Esophagus squamous epithelium (tissue), 4 donors: ENCODE data around the gene SNX20.

ENCODE experiments used
- CTCF ChIP-seq, 6 experiments: fragments of 450-650 bp in 4 of 6; fragments of 200-600 bp in 2 of 6; sonication (generic) in 2 of 6; IDR thresholded peaks; one replicate each; pipeline ENCODE4 v1.5.1; 2016 to 2019; ENCODE audit warnings: antibody characterized with exemption in 6 of 6, mild to moderate bottlenecking in 4 of 6, moderate library complexity in 4 of 6
- POLR2A ChIP-seq, 4 donors: fragments of 450-650 bp; IDR thresholded peaks; one replicate each; pipeline ENCODE4 v1.6.1; 2017; ENCODE audit warnings: antibody characterized with exemption in 4 of 4, mild to moderate bottlenecking in 4 of 4, moderate library complexity in 3 of 4

GRCh38 chr16:50670476-50670875, 10.6 kb downstream of the SNX20 start:
- no peak for TF ChIP-seq POLR2A (IDR thresholded peaks at IDR 0.05)
- TF ChIP-seq CTCF (IDR thresholded peaks at IDR 0.05): no peak
